GM18873 (cell line): ENCODE measurements around the gene SAE1.
"Not testable (repeated sequence)": the region's sequence is repeated elsewhere in the genome, so short reads cannot be mapped to it uniquely, and the experiment has no call there.

Source experiments
- ATAC-seq: cut with Tn5 transposase; IDR thresholded peaks from one replicate; pipeline ENCODE4 v1.9.1; 2021; ENCODE audit warnings: mild to moderate bottlenecking, moderate library complexity, moderate number of reproducible peaks; ENCODE audit not compliant: unreplicated experiment, low FRiP score

Gene SAE1

GRCh38 chr19:47231215-47232054 is 100.8 kb downstream of the SAE1 start:
- ATAC-seq: no peak

DNA sequence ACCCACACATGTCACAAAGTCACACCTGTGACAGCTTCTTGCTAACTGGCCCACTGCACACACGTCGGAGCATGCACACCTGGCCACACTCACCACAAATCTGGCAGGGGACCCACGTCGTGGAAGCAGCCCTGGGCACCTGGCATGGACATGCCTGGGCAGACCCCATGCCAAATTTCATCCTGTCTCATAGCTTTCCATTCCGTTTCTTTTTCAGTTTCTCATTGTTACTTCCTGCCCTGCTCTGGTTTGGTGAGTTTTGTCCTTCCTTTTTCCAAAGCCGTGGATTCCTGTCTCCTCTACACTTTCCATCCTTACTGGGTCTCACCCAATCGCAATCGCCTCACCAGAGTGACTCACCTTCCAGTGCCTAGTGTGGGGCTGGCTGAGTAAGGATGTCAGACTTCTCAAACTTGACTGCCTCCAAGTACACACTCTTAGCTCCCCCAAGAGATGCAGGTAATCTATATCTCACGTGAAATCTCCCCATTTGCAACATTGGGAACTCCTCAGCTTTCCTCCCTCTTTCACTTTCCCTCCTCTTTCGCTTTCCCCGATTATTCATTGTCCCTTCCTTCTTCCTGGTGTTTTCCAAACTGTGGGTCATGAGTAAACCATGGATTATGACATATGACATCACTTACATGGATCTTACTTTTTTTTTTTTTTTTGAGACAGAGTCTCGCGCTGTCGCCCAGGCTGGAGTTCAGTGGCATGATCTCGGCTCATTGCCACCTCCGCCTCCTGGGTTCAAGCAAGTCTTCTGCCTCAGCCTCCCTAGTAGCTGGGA is 102.0 kb downstream of the SAE1 start:
- ATAC-seq: no peak

DNA sequence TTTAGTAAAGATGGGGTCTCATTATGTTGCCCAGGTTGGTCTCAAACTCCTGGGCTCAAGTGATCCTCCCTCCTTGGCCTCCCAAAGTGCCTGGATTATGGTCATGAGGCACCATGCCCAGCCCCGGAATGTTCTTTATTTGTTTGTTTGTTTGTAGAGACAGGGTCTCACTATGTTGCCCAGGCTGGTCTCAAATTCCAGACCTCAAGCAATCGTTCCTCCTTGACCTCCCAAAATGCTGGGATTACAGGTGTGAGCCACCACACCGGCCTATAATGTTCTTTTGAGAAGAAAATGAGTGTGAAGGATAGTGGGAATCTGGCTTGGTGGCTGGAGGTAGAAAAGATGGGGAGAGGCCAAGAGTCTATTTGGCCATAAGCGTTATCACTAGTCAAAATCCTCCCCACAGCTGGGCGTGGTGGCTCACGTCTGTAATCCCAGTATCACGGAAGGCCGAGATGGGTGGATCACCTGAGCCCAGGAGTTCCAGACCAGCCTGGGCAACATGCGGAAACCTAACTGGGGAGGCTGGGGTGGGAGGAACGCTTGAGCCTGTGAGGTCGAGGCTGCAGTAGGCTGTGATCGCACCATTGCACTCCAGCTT is 105.5 kb downstream of the SAE1 start:
- ATAC-seq: no peak

DNA sequence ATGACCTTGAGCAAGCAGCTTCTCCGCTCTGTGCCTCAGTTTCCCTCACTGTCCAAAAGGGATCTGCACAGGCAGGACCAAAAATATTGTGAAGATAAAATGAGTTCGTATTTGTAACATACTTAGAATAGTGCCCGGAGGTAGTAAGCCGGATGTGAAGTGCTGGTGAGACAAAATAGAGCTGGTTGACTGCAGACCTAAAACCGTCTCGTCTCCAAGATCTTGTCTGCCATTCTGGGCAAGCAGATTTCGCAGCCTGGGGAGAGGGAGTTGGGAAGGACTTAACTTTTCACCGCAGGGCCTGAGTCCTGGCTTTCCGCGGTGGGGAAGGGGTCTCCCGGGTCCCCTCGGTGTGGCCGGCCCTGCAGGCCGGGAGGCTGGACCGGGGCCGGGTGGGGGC is 108.5 kb downstream of the SAE1 start:
- no peak for ATAC-seq

- no peak for ATAC-seq
Observed at GRCh38 chr19:47239610-47240296, 109.1 kb downstream of the SAE1 start.

DNA sequence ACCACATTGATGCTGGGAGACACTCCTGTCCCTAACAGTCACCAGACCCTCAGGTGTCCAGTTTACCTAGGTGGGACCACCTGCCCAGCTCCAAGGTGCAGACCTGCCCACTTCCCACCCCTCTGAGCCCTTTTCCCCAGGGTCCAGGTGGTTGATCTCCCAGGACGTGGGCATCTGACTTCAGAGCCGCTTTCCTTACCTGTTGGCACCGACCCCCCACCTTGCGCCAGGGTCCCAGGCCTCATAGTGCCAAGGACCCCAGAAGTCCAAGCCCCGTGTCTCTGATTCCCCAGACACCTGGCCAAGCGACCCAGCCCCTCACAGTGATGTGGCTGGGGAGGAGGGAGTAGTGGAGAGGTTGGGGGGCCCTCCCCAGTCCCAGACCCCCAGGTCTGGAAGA is 109.9 kb downstream of the SAE1 start:
- no peak for ATAC-seq

DNA sequence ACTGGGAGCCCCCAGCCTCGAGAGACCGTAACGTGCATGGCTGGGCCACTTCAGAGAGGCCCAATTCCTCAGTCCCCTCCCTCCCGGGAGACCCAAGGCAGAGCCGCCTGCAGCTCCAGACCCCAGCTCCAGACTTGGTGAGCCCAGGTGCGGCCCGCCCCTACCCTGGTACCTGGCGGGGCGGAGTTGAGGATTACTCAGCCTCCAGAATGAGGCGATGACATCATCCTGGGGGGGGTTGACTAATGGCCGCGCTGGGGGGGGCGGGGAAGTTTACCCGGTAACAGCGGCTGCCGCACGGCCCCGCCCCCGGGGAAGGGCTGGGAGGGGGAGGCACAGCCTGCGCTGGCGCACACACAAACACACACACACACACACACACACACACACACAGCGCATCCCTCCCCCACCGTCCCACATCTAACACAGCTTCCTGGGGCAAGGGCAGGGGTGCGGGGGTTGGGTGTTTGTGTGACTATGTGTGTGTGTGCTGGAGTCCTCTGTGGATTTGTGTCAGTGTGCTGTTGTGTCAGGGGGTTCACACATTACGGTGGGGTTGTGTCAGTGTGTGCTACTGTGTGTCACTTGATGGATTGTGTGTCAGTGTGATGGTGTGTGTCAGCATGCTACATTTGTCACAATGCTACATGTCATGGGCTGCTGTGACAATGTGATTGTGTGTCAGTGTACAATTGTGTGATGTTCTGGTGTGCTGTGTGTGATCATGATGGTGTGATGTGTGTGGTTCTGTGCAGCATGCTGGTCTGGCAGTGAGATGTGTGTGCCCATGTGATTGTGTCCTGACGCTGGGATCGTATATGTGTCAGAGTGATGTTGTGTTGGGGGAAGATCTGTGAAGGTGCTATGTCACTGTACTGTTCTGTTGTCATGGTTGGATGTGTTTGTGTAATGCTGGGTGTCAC is 110.6 kb downstream of the SAE1 start:
- ATAC-seq: no peak

- no peak for ATAC-seq
Observed at GRCh38 chr19:47241919-47242577, 111.4 kb downstream of the SAE1 start.

DNA sequence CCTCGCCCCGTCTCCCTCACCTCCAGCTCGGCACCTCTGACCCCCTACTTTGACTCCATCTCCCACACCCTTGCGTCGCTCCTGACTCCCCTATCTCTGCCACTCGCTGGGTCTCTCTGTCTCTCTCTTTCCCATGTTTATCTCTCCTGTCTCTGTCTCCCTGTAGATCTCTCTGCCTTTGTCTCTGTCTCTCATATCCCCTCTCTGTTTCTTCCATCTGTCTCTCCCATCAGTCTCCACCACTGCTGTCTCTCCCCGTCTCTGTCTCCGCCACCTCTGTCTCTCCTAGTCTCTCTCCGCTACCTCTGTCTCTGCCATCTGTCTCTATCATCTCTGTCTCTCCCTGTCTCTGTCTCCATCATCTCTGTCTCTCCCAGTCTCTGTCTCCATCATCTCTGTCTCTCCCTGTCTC is 112.7 kb downstream of the SAE1 start:
- ATAC-seq: no peak

DNA sequence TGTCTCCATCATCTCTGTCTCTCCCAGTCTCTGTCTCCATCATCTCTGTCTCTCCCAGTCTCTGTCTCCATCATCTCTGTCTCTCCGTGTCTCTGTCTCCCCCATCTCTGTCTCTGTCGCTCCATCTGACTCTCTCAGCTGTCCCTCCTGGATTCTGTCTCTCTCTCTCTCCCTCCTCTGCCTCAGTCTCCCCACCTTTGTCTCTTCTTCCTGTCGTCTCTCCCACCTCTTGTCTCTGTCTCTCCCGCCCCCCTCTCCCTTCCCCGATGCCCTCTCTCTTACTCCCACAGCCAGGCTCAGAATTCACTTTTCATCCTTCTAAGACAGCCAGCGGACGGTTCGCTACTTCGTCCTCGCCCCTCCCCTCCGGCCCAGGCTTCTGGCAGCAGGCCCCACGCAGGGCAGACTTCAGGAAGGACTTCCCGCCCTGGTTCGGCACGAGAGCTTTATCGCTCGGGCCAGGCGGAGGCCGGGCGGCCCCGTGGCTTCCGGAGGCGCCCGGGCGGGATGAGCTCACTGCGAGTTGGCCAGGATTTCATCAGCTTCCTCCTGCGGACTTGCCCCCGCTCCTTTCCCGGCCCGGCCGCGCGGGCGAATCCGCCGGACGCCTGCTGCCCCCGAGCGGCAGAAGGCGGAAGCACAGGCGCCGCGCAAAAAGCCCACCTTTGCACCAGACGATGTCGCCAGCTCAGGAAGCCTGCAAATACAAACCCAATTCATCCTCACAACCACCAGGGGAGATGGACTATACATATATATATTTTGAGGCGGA is 113.3 kb downstream of the SAE1 start:
- ATAC-seq: peak; percentile 58

- no peak for ATAC-seq
Observed at GRCh38 chr19:47247308-47247990, 116.8 kb downstream of the SAE1 start.

DNA sequence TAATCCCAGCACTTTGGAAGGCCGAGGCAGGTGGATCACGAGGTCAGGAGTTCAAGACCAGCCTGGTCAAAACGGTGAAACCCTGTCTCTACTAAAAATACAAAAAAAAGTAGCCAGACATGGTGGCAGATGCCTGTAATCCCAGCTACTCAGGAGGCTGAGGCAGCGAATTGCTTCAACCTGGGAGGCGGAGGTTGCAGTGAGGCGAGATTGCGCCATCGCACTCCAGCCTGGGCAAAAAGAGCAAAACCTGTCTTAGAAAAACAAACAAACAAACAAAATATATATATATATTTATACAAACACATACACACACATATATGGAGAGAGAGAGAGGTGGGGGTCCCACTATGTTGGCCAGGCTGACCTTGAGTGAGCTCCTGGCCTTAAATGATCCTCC is 122.4 kb downstream of the SAE1 start:
- ATAC-seq: not testable (repeated sequence)

- ATAC-seq: no peak
Observed at GRCh38 chr19:47253467-47253881, 122.8 kb downstream of the SAE1 start.

DNA sequence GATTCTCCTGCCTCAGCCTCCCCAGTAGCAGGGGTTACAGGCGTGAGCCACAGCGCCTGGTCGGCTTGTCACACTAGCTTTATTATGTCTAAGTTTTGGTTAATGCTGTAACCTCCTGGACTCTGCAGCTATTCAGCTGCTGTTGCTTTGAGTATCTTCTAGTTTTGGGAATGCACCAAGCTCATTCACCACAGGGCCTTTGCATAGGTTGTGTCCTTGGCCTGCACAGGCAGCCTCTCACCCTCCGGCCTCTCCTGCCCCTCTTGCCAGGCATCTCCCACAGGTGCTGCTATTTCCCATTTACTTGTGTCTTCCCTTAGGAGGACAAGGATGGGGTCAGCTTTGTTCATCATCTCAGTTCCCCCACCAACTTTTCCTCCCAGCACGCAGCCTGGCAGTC is 123.3 kb downstream of the SAE1 start:
- no peak for ATAC-seq

- peak; percentile 40 for ATAC-seq
Observed at GRCh38 chr19:47255879-47256692, 125.5 kb downstream of the SAE1 start, which contains the start of gene CCDC9. Gene CCDC9, plus strand, starts transcription at chr19:47256525. Its CDS starts 1,876 bp downstream, at chr19:47258401.

- ATAC-seq: peak; percentile 58
Observed at GRCh38 chr19:47256693-47257410, 126.2 kb downstream of the SAE1 start.
